ENCODE measurements around the gene RNF8. TPM values are rescaled to one million over a fixed set of nuclear protein-coding genes. Genes with fewer than 3 reads are reported as not detected.

The RNF8 gene
- total and polyA plus RNA-seq, 9 of the 15 experiments (the other 6 are each of a cell fraction or from before 2014, with no cell fraction given), result 10.6 to 47.0 (median 37.5) TPM

GRCh38 chr6:37314487-37315156 lies 39.2 kb upstream of the RNF8 start (continued):
- TF ChIP-seq PATZ1 (CRISPR knock-in tag; IDR thresholded peaks at IDR 0.05; ENCODE audit: borderline replicate concordance), result no peak
- TF ChIP-seq ZNF512 (tag; IDR thresholded peaks at IDR 0.05), result peak; percentile 51
- peak; percentile 48 for TF ChIP-seq TBP (optimal IDR thresholded peaks at IDR 0.05; ENCODE audit: low read depth, low read length)
- no peak for TF ChIP-seq PREB (CRISPR knock-in tag; IDR thresholded peaks at IDR 0.05)
- TF ChIP-seq NR3C1 (CRISPR knock-in tag; IDR thresholded peaks at IDR 0.05), result no peak
- TF ChIP-seq BHLHE40 (IDR thresholded peaks at IDR 0.05; ENCODE audit: low read length), result peak; percentile 100
- peak; percentile 65 for TF ChIP-seq CCNT2 (IDR thresholded peaks at IDR 0.05; ENCODE audit: borderline replicate concordance, extremely low read depth, insufficient read length, low read depth, low read length)
- TF ChIP-seq ZNF23 (CRISPR knock-in tag; IDR thresholded peaks at IDR 0.05), result no peak
- TF ChIP-seq CCAR2 (IDR thresholded peaks at IDR 0.05; ENCODE audit: low read depth, low read length), result 0 out of 2 replicates have a peak, but pooled peaks have one; percentile 71
- TF ChIP-seq CBX8 (IDR thresholded peaks at IDR 0.05; ENCODE audit: borderline replicate concordance, extremely low read depth, low read depth, low read length, poor library complexity, severe bottlenecking), result no peak
- 0 out of 2 replicates have a peak, but pooled peaks have one; percentile 85 for TF ChIP-seq RHOXF2B (CRISPR knock-in tag; conservative IDR thresholded peaks at IDR 0.05)
- TF ChIP-seq ZBTB7A (IDR thresholded peaks at IDR 0.05; ENCODE audit: borderline replicate concordance, control insufficient read depth, low read depth, low read length), result peak; percentile 69
- no peak for TF ChIP-seq ZKSCAN8 (CRISPR knock-in tag; IDR thresholded peaks at IDR 0.05)
- TF ChIP-seq SETDB1 (IDR thresholded peaks at IDR 0.05; ENCODE audit: low read length), result no peak
- peak; percentile 87 for TF ChIP-seq L3MBTL2 (IDR thresholded peaks at IDR 0.05)
- no peak for TF ChIP-seq ZSCAN29 (IDR thresholded peaks at IDR 0.05)
- no peak for TF ChIP-seq ARID3B (CRISPR knock-in tag; IDR thresholded peaks at IDR 0.05; ENCODE audit: borderline replicate concordance)
- peak; percentile 96 to 98 for TF ChIP-seq MNT (conservative IDR thresholded peaks at IDR 0.05)
- no peak for TF ChIP-seq PPARD (CRISPR knock-in tag; IDR thresholded peaks at IDR 0.05)
